ENCODE data around the gene GNAO1.

DNA sequence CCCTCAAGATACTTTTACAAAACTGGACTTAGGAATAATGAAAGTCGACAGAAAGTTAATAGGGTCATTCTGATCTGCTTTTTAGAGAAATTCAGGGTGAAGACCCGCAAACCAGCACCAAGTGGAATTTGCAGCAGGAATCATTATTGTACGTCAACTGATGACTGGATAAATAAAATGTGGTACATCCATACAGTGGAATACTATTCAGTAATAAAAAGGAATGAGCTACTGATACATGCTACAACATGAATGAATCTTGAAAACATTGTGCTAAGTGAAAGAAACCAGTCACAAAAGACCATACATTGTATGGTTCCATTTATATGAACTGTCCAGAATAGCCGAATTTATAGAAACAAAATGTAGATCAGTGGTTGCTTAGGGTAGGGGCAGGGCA is 83.1 kb downstream of the GNAO1 start:
- TF ChIP-seq, protein P1, sequence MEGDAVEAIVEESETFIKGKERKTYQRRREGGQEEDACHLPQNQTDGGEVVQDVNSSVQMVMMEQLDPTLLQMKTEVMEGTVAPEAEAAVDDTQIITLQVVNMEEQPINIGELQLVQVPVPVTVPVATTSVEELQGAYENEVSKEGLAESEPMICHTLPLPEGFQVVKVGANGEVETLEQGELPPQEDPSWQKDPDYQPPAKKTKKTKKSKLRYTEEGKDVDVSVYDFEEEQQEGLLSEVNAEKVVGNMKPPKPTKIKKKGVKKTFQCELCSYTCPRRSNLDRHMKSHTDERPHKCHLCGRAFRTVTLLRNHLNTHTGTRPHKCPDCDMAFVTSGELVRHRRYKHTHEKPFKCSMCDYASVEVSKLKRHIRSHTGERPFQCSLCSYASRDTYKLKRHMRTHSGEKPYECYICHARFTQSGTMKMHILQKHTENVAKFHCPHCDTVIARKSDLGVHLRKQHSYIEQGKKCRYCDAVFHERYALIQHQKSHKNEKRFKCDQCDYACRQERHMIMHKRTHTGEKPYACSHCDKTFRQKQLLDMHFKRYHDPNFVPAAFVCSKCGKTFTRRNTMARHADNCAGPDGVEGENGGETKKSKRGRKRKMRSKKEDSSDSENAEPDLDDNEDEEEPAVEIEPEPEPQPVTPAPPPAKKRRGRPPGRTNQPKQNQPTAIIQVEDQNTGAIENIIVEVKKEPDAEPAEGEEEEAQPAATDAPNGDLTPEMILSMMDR (IDR thresholded peaks at IDR 0.05) = no peak
- TF ChIP-seq POLR2A (IDR thresholded peaks at IDR 0.05) = no peak
- no peak for TF ChIP-seq EP300 (IDR thresholded peaks at IDR 0.05)
